H1 (cell line): ENCODE data around the gene RNF10. TPM values are rescaled to one million over a fixed set of nuclear protein-coding genes. Genes with fewer than 3 reads are reported as not detected.

Source experiments
- BRCA1 ChIP-seq: IDR thresholded peaks from 2 replicates; pipeline ENCODE4 v1.6.1; 2012; ENCODE audit warnings: low read depth, low read length, improper control_type of control experiment
- GTF2F1 ChIP-seq: IDR thresholded peaks from 2 replicates; pipeline ENCODE4 v1.6.1; 2012; ENCODE audit warnings: low read depth, low read length, improper control_type of control experiment, borderline replicate concordance
- MAFK ChIP-seq: IDR thresholded peaks from 2 replicates; pipeline ENCODE4 v1.6.1; 2012; ENCODE audit warnings: low read depth, mild to moderate bottlenecking, improper control_type of control experiment, low read length
- RBBP5 ChIP-seq: IDR thresholded peaks from 2 replicates; pipeline ENCODE4 v1.7.1; 2012; ENCODE audit warnings: low read depth, mild to moderate bottlenecking, inconsistent platforms, low read length, moderate library complexity, borderline replicate concordance
- SIN3A ChIP-seq, 2 experiments: IDR thresholded peaks in 1 of 2; conservative IDR thresholded peaks in 1 of 2; 2 replicates each; pipeline ENCODE4 v1.6.1; 2011 to 2012; ENCODE audit warnings: low read length in 2 of 2, improper control_type of control experiment in 1 of 2, low read depth in 1 of 2, mild to moderate bottlenecking in 1 of 2
- TAF7 ChIP-seq: optimal IDR thresholded peaks from 2 replicates; pipeline ENCODE3; 2011; ENCODE audit warnings: low read depth, mild to moderate bottlenecking, inconsistent platforms, low read length, moderate library complexity, borderline replicate concordance
- TCF12 ChIP-seq: IDR thresholded peaks from 2 replicates; pipeline ENCODE4 v1.6.1; 2011; ENCODE audit warnings: low read depth, mild to moderate bottlenecking, low read length
- USF2 ChIP-seq: IDR thresholded peaks from 2 replicates; pipeline ENCODE4 v1.6.1; 2011; ENCODE audit warnings: low read length, improper control_type of control experiment
- ZNF274 ChIP-seq: IDR thresholded peaks from 2 replicates; pipeline ENCODE4 v1.7.0; 2012; ENCODE audit warnings: low read length, borderline replicate concordance; ENCODE audit errors: extremely low read depth
- polyA plus RNA-seq, 7 experiments: library from polyadenylated mRNA; depleted of rRNA in 3 of 7; stranded (reverse) in 5 of 7; unstranded in 2 of 7; fragments of >200 nt in 5 of 7; fragments of 200-250 nt in 2 of 7; gene quantifications; 1 replicate in 5 of 7; 2 replicates in 1 of 7; 4 replicates in 1 of 7; pipeline versions ENCODE4 v1.2.1 to v1.2.3, GENCODE V29; 2011 to 2013; ENCODE audit warnings: missing spikeins in 2 of 7, mixed read lengths in 2 of 7
- total RNA-seq: library from RNA; stranded (reverse); fragmentation: NEBNext Ultra II Directional; extraction: Animal tissue kit (Norgen Biotek cat#: 25700); gene quantifications from 2 replicates; pipeline ENCODE4 v1.2.1, GENCODE V29; 2021
- TF ChIP-seq, protein P1 (sequence below): IDR thresholded peaks from 2 replicates; pipeline ENCODE4 v1.6.1; 2012; ENCODE audit warnings: inconsistent platforms

Gene RNF10
- total and polyA plus RNA-seq, 2 of the 8 experiments (the other 6 are each of a cell fraction or from before 2014, with no cell fraction given), result 71.6 to 171 TPM

DNA sequence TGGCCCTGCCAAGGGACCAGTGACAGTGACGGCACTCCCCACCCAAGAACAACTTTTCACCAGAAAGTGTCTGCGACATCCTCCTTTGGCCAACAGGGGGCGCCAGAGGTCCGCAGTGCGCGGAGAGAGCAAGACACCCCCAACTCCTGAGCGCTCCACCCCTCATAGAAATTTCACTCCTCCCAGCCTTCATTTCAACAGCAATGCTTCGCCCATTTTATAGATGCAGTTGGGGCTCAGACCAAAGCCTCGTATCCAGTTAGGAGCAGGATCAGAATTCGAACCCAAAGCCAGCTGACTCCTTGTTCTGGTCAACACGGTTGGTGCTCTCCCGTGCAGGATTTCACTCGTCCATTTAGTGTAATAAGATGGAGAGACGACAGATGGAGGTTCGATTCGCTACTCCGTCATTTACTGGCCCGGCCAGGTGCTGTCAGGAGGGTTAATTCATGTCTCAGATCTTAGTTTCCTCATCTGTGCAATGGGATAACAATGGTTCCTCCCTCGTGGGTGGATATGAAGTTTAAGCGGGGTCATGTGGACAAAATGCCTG is 49.4 kb downstream of the RNF10 start (continued):
- no peak for TF ChIP-seq USF2
- TF ChIP-seq, protein P1, sequence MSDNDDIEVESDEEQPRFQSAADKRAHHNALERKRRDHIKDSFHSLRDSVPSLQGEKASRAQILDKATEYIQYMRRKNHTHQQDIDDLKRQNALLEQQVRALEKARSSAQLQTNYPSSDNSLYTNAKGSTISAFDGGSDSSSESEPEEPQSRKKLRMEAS, result 0 out of 2 replicates have a peak, but pooled peaks have one; percentile 12
- TF ChIP-seq MAFK, result no peak
- no peak for TF ChIP-seq RBBP5
- no peak for TF ChIP-seq BRCA1
- 0 out of 4 replicates have a peak, but pooled peaks of 1 of the 2 experiments have one; percentile 20 for TF ChIP-seq SIN3A (conservative IDR thresholded peaks at IDR 0.05 in 1 of 2, IDR thresholded peaks at IDR 0.05 in 1 of 2; ENCODE audit: low read depth in 1 of 2, low read length in 2 of 2)
- TF ChIP-seq TCF12, result no peak
- TF ChIP-seq GTF2F1, result no peak
- TF ChIP-seq ZNF274, result no peak
- no peak for TF ChIP-seq TAF7
